ENCODE data around the gene SH3BP1. TPM values are rescaled to one million over a fixed set of nuclear protein-coding genes. Genes with fewer than 3 reads are reported as not detected.

Gene SH3BP1
- total and polyA plus RNA-seq, 2 of the 8 experiments (the other 6 are each of a cell fraction or from before 2014, with no cell fraction given), result 23.9 to 40.3 TPM

- TF ChIP-seq, protein P1, sequence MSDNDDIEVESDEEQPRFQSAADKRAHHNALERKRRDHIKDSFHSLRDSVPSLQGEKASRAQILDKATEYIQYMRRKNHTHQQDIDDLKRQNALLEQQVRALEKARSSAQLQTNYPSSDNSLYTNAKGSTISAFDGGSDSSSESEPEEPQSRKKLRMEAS (IDR thresholded peaks at IDR 0.05), result no peak
- TF ChIP-seq TCF12 (IDR thresholded peaks at IDR 0.05; ENCODE audit: low read depth, low read length), result no peak
Observed at GRCh38 chr22:37625737-37626136, 13.7 kb upstream of the SH3BP1 start (continued).

Measured in H1 (cell line).